K562 (cell line): ENCODE results near the gene CAPS. TPM values are rescaled to one million over a fixed set of nuclear protein-coding genes. Genes with fewer than 3 reads are reported as not detected.

Experiments used
- BCOR ChIP-seq: fragments of 450-650 bp; IDR thresholded peaks from 2 replicates; pipeline ENCODE4 v1.6.1; 2016
- BRF2 ChIP-seq: IDR thresholded peaks from 3 replicates; pipeline ENCODE4 v1.6.1; 2011; ENCODE audit warnings: borderline replicate concordance, mild to moderate bottlenecking; ENCODE audit not compliant: insufficient read length, insufficient read depth
- C11orf30 ChIP-seq: fragments of 450-650 bp; IDR thresholded peaks from 2 replicates; pipeline ENCODE4 v1.6.1; 2016; ENCODE audit warnings: low read depth, mild to moderate bottlenecking
- CAMTA2 ChIP-seq: fragments of 250-450 bp; sonication (Bioruptor Pico); conservative IDR thresholded peaks from 2 replicates; pipeline ENCODE4 v1.5.1; 2022
- CREB3L1 ChIP-seq: fragments of 450-650 bp; IDR thresholded peaks from 2 replicates; pipeline ENCODE4 v1.6.1; 2014; ENCODE audit warnings: low read depth, mild to moderate bottlenecking, moderate library complexity, borderline replicate concordance
- DMBX1 ChIP-seq: fragments of 250-450 bp; sonication (Bioruptor Pico); IDR thresholded peaks from 2 replicates; pipeline ENCODE4 v1.8.0; 2022; ENCODE audit warnings: inconsistent platforms, mild to moderate bottlenecking, moderate library complexity, borderline replicate concordance
- KDM5B ChIP-seq: fragments of 200-600 bp; sonication (generic); IDR thresholded peaks from 2 replicates; pipeline ENCODE4 v1.6.1; 2012; ENCODE audit warnings: low read depth, mild to moderate bottlenecking, moderate library complexity, low read length, control low read depth, inconsistent platforms; ENCODE audit not compliant: insufficient replicate concordance
- MAFG ChIP-seq: fragments of 450-650 bp; conservative IDR thresholded peaks from 2 replicates; pipeline ENCODE4 v1.6.1; 2016; ENCODE audit warnings: missing genetic modification characterization, missing compliant biosample characterization
- MAFK ChIP-seq: IDR thresholded peaks from 2 replicates; pipeline ENCODE4 v1.6.1; 2011; ENCODE audit warnings: low read length, improper control_type of control experiment
- MGA ChIP-seq: fragments of 450-650 bp; IDR thresholded peaks from 2 replicates; pipeline ENCODE4 v1.6.1; 2016; ENCODE audit warnings: mild to moderate bottlenecking, moderate library complexity
- MTA2 ChIP-seq: fragments of 450-650 bp; IDR thresholded peaks from 2 replicates; pipeline ENCODE4 v1.6.1; 2016; ENCODE audit warnings: low read depth
- NFYB ChIP-seq: IDR thresholded peaks from 2 replicates; pipeline ENCODE4 v1.6.1; 2011; ENCODE audit warnings: mild to moderate bottlenecking, moderate library complexity; ENCODE audit not compliant: insufficient read length; ENCODE audit errors: extremely low read depth
- PTTG1 ChIP-seq: fragments of 450-650 bp; IDR thresholded peaks from 2 replicates; pipeline ENCODE4 v1.6.1; 2016; ENCODE audit warnings: low read depth, mild to moderate bottlenecking, missing genetic modification characterization, missing compliant biosample characterization
- SLC30A9 ChIP-seq: fragments of 250-450 bp; sonication (Bioruptor Pico); IDR thresholded peaks from 2 replicates; pipeline ENCODE4 v1.8.0; 2022; ENCODE audit warnings: mild to moderate bottlenecking, moderate library complexity
- ZKSCAN3 ChIP-seq: fragments of 250-450 bp; sonication (Bioruptor Pico); IDR thresholded peaks from 2 replicates; pipeline ENCODE4 v1.4.0; 2020
- ZNF316 ChIP-seq: fragments of 450-650 bp; IDR thresholded peaks from 2 replicates; pipeline ENCODE4 v1.6.1; 2016
- ZNF644 ChIP-seq: fragments of 200-800 bp; sonication (Bioruptor generic); IDR thresholded peaks from 2 replicates; pipeline ENCODE4 v1.6.1; 2016; ENCODE audit warnings: low read depth, missing genetic modification characterization, missing compliant biosample characterization
- polyA plus RNA-seq, 8 experiments: library from polyadenylated mRNA; depleted of rRNA in 4 of 8; stranded (reverse) in 5 of 8; unstranded in 3 of 8; fragments of >200 nt; fragmentation: Nextera tagmentation in 2 of 8; fragmentation: Illumina TruSeq in 1 of 8; extraction: Ambion mirVana in 2 of 8; extraction: Trizol in 1 of 8; gene quantifications; 2 replicates each; pipeline versions ENCODE4 v1.2.1 to v1.2.3, GENCODE V29; 2011 to 2014; ENCODE audit warnings: inconsistent platforms in 1 of 8, missing spikeins in 1 of 8
- total RNA-seq, 7 experiments: library from RNA; depleted of rRNA in 6 of 7; stranded (reverse); fragments of >200 nt in 6 of 7; fragmentation: Illumina TruSeq in 2 of 7; extraction: Trizol in 2 of 7; gene quantifications; 2 replicates each; pipeline versions ENCODE4 v1.2.1 to v1.2.3, GENCODE V29; 2011 to 2021; ENCODE audit warnings: low replicate concordance in 1 of 7

CAPS gene
- total and polyA plus RNA-seq, 9 of the 15 experiments (the other 6 are each of a cell fraction or from before 2014, with no cell fraction given), result 0.15 to 4.0 (median 0.91) TPM

- TF ChIP-seq MGA (no peak), ZNF644 (tag) (no peak), PTTG1 (tag) (no peak), SLC30A9 (no peak), MAFK (0 out of 2 replicates have a peak, but pooled peaks have one; percentile 16), C11orf30 (peak; percentile 74), ZKSCAN3 (CRISPR knock-in tag) (no peak), KDM5B (no peak), MTA2 (no peak), MAFG (tag) (peak; percentile 35), NFYB (no peak), CAMTA2 (no peak), DMBX1 (CRISPR knock-in tag) (no peak), ZNF316 (peak; percentile 82), BRF2 (no peak), BCOR (no peak), CREB3L1 (no peak; the same call in 1 of the 2 replicates)
These were observed 42.3 kb downstream of the CAPS start (continued) for GRCh38 chr19:5956323-5956722.
